ENCODE results near the gene MCM8. TPM values are rescaled to one million over a fixed set of nuclear protein-coding genes. Genes with fewer than 3 reads are reported as not detected.
A peak's percentile ranks its signal among the peaks of the same experiment; 100 is the strongest.

The MCM8 gene
- polyA plus RNA-seq, 1 donor from 2014 or later = 5.1 TPM

DNA sequence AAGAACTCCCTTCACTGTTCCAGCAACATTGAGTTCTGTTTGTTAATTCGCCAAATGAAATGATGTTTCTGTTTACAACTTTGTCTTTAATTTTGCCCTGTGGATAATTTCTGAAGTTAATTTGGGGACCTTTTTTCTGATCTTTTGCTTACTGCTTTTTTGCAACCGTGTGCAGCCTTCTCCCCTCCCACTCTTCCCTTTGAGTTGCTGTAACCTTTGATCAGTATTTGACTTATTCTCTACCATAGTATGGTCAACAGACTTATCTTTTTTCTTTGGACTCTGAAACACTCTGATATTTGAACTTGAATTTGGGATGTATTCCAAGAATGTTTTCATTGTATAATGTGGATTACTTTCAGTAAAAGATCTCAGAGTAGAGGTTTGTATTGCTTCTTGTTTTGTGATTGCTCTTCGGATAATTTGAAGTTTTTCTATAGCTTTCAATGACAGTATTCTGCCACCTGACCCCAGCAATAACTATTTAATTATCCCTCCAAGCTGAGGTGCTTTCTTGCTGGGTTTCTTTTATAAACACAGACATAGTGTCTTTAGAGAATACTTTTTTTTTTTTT, 57.2 kb downstream of the MCM8 start (continued):
- TF ChIP-seq POLR2AphosphoS5 (IDR thresholded peaks at IDR 0.05) (no peak), SMC3 (conservative IDR thresholded peaks at IDR 0.05; ENCODE audit: poor library complexity) (no peak)

DNA sequence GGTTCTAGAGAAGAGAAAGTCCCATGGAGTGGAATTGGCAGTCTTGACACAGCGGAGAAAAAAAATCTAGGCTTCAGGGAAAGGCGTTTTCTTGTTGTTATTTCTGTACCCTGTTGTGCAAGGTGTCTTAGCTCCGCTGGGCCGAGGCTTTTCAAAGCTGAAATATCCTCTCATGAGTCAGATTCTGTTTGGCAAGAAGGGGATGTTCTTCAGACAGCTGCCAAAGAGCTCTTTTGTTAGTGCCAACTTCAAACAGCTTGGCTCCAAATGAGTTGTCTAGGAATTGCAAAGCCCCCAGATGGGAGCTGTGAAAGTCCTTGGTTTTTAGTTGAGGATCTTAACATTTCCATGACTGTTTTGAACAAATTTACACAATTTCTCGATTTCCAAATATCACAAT, 57.8 kb downstream of the MCM8 start:
- H4K20me1 ChIP-seq (ENCODE audit: insufficient read depth) = no peaks in the 10 kb centered on the region
- TF ChIP-seq MXI1 (conservative IDR thresholded peaks at IDR 0.05; ENCODE audit: poor library complexity, severe bottlenecking) (no peak), TAF1 (IDR thresholded peaks at IDR 0.05; ENCODE audit: low read depth) (no peak), RAD21 (conservative IDR thresholded peaks at IDR 0.05) (no peak), SMC3 (conservative IDR thresholded peaks at IDR 0.05; ENCODE audit: poor library complexity) (no peak), EP300 (conservative IDR thresholded peaks at IDR 0.05; ENCODE audit: poor library complexity, severe bottlenecking) (no peak), EZH2 (IDR thresholded peaks at IDR 0.05; ENCODE audit: borderline replicate concordance, insufficient read depth, low read length, poor library complexity, severe bottlenecking) (no peak), POLR2AphosphoS5 (IDR thresholded peaks at IDR 0.05) (no peak)
- TF ChIP-seq, protein P1, sequence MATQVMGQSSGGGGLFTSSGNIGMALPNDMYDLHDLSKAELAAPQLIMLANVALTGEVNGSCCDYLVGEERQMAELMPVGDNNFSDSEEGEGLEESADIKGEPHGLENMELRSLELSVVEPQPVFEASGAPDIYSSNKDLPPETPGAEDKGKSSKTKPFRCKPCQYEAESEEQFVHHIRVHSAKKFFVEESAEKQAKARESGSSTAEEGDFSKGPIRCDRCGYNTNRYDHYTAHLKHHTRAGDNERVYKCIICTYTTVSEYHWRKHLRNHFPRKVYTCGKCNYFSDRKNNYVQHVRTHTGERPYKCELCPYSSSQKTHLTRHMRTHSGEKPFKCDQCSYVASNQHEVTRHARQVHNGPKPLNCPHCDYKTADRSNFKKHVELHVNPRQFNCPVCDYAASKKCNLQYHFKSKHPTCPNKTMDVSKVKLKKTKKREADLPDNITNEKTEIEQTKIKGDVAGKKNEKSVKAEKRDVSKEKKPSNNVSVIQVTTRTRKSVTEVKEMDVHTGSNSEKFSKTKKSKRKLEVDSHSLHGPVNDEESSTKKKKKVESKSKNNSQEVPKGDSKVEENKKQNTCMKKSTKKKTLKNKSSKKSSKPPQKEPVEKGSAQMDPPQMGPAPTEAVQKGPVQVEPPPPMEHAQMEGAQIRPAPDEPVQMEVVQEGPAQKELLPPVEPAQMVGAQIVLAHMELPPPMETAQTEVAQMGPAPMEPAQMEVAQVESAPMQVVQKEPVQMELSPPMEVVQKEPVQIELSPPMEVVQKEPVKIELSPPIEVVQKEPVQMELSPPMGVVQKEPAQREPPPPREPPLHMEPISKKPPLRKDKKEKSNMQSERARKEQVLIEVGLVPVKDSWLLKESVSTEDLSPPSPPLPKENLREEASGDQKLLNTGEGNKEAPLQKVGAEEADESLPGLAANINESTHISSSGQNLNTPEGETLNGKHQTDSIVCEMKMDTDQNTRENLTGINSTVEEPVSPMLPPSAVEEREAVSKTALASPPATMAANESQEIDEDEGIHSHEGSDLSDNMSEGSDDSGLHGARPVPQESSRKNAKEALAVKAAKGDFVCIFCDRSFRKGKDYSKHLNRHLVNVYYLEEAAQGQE (IDR thresholded peaks at IDR 0.05; ENCODE audit: borderline replicate concordance) = no peak
- TF ChIP-seq, protein P2, sequence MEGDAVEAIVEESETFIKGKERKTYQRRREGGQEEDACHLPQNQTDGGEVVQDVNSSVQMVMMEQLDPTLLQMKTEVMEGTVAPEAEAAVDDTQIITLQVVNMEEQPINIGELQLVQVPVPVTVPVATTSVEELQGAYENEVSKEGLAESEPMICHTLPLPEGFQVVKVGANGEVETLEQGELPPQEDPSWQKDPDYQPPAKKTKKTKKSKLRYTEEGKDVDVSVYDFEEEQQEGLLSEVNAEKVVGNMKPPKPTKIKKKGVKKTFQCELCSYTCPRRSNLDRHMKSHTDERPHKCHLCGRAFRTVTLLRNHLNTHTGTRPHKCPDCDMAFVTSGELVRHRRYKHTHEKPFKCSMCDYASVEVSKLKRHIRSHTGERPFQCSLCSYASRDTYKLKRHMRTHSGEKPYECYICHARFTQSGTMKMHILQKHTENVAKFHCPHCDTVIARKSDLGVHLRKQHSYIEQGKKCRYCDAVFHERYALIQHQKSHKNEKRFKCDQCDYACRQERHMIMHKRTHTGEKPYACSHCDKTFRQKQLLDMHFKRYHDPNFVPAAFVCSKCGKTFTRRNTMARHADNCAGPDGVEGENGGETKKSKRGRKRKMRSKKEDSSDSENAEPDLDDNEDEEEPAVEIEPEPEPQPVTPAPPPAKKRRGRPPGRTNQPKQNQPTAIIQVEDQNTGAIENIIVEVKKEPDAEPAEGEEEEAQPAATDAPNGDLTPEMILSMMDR (IDR thresholded peaks at IDR 0.05; ENCODE audit: poor library complexity, severe bottlenecking) = no peak
- no peak overlapping the region for H2AFZ ChIP-seq (ENCODE audit: low read depth, low read length)
- H3K27me3 ChIP-seq (ENCODE audit: insufficient read depth, low read depth, low read length) = no peaks in the 10 kb centered on the region
- no peaks in the 10 kb centered on the region for H3K36me3 ChIP-seq (ENCODE audit: insufficient read depth, low read length)
- H3K9ac ChIP-seq (ENCODE audit: low read length) = no peak overlapping the region
- peaks cover 23% of the 10 kb centered on the region for H3K79me2 ChIP-seq (replicated peaks; ENCODE audit: insufficient read depth, low read length)
- no peak overlapping the region for H3K27ac ChIP-seq (ENCODE audit: low read length)
- H3K9me2 ChIP-seq (ENCODE audit: insufficient read depth, low read length) = no peaks in the 10 kb centered on the region
- no peak overlapping the region for H3K4me2 ChIP-seq (ENCODE audit: low read length)
- H3K4me3 ChIP-seq (ENCODE audit: low read length) = peak overlapping the region; percentile 77
- H3K9me3 ChIP-seq (ENCODE audit: low read length) = no peaks in the 10 kb centered on the region
- H3F3A ChIP-seq (ENCODE audit: insufficient read depth, low read length, poor library complexity, severe bottlenecking) = no peaks in the 10 kb centered on the region

DNA sequence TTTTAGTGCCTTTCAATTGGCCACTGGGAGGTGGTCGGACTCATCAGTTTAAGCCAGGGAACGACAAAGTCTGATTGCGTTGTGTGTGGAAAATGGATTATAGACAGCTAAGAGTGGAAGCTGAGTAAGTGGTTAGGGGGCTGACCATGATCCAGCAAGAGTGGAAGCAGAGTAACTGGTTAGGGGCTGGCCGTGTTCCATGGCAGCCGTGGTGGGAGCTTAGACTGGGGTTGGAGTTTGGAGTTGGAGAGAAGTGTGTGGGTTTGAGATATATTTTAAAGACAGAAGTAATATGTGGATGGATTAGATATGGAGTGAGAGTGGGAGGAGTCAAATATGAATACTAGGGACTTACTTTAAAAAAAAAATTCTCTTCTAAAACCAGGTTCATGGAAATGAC, 61.7 kb downstream of the MCM8 start:
- Histone ChIP-seq H3K79me2 (replicated peaks; ENCODE audit: insufficient read depth, low read length) (peaks cover 15% of the 10 kb centered on the region), H3F3A (ENCODE audit: insufficient read depth, low read length, poor library complexity, severe bottlenecking) (no peaks in the 10 kb centered on the region), H3K9ac (ENCODE audit: low read length) (no peak overlapping the region), H3K9me3 (ENCODE audit: low read length) (no peaks in the 10 kb centered on the region), H3K4me3 (ENCODE audit: low read length) (no peak overlapping the region), H3K4me2 (ENCODE audit: low read length) (no peak overlapping the region), H3K9me2 (ENCODE audit: insufficient read depth, low read length) (no peaks in the 10 kb centered on the region), H2AFZ (ENCODE audit: low read depth, low read length) (no peak overlapping the region), H3K27me3 (ENCODE audit: insufficient read depth, low read depth, low read length) (no peaks in the 10 kb centered on the region), H3K27ac (ENCODE audit: low read length) (no peak overlapping the region), H4K20me1 (ENCODE audit: insufficient read depth) (no peaks in the 10 kb centered on the region), H3K36me3 (ENCODE audit: insufficient read depth, low read length) (peaks cover 4% of the 10 kb centered on the region)
- no peak for TF ChIP-seq TAF1 (IDR thresholded peaks at IDR 0.05; ENCODE audit: low read depth)
- no peak for TF ChIP-seq MXI1 (conservative IDR thresholded peaks at IDR 0.05; ENCODE audit: poor library complexity, severe bottlenecking)
- no peak for TF ChIP-seq POLR2AphosphoS5 (IDR thresholded peaks at IDR 0.05)
- TF ChIP-seq SMC3 (conservative IDR thresholded peaks at IDR 0.05; ENCODE audit: poor library complexity) = no peak
- TF ChIP-seq, protein P2 (IDR thresholded peaks at IDR 0.05; ENCODE audit: poor library complexity, severe bottlenecking) = no peak
- TF ChIP-seq, protein P1 (IDR thresholded peaks at IDR 0.05; ENCODE audit: borderline replicate concordance) = no peak
- TF ChIP-seq EZH2 (IDR thresholded peaks at IDR 0.05; ENCODE audit: borderline replicate concordance, insufficient read depth, low read length, poor library complexity, severe bottlenecking) = no peak
- no peak for TF ChIP-seq RAD21 (conservative IDR thresholded peaks at IDR 0.05)
- no peak for TF ChIP-seq EP300 (conservative IDR thresholded peaks at IDR 0.05; ENCODE audit: poor library complexity, severe bottlenecking)
